Midbrain (tissue), 1 donor: Measurements from ENCODE around the gene CRMP1.
"Not testable (repeated sequence)": the region's sequence is repeated elsewhere in the genome, so short reads cannot be mapped to it uniquely, and the experiment has no call there.

ENCODE experiments used
- DNase-seq: peaks from one replicate; lab custom pipeline; 2025; lab: John Stamatoyannopoulos, UW

Gene CRMP1

GRCh38 chr4:5856362-5856761 is 36.5 kb downstream of the CRMP1 start:
- not testable (repeated sequence) for DNase-seq

DNA sequence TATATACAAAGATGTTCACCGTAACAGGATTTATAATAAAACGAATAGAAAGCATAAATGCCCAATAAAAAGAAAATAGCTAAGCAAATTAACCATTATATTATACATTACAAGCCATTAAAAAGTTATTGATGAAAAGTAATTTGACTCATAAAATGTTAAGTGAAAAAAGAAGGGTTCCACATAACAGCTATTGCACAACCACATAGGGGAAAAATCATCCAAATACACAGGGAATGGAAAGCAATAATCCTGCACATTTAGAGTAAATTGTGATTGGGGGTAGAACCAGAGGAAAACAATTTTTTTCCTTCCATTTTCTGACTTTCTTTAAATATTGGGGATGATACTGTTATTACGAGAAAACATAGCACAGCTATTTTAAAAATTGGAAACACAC is 38.0 kb downstream of the CRMP1 start:
- DNase-seq: no peak

- no peak for DNase-seq
Measured at GRCh38 chr4:5852523-5853202, 40.2 kb downstream of the CRMP1 start.

- DNase-seq: no peak
Measured at GRCh38 chr4:5851637-5852301, 41.1 kb downstream of the CRMP1 start.

GRCh38 chr4:5845035-5845905 is 47.6 kb downstream of the CRMP1 start:
- DNase-seq: no peak

DNA sequence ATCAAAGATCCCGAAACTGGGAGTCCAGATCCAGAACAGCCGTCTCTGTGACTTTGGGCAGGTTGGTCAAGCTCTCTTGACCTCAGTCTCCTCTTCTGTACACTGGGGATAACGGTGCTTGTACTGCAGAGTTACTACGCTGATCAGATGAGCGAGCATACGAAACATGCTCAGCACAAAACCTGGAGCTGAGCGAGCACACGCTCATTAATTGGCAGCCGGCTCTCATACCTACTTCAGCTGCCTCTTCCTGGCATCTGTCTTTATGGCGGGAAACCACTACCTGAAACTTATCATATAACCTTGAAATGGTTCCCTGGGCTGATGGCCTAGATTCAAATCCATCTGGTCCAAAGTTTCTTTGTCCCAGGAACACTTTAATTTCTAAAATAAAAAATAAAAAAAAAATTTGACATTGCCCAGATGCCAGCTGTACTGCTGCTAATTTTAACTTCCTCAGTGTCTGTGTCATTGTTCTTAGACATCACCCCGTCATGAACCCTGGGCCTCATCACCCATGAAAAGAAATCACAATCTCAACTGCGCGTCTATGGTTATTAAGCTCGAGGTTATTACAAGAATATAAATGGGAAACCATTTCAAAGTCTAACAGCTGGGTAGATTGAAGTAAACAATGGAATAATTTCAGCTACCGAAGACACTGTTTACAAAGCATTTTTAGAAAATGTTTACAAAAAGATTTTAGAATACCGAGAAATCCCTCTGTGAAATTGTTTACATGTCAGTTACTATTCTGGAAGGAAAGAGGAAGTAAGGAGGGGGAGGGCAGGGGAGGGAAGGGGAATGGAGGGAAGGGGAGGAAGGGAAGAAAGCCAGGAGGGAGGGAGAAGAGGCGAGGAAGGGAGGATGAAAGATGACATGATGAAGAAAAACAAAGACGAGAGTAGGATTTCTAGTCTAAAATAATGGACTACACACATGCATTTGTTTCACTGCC is 49.0 kb downstream of the CRMP1 start:
- no peak for DNase-seq

- DNase-seq: no peak
Measured at GRCh38 chr4:5842456-5842855, 50.4 kb downstream of the CRMP1 start.

DNA sequence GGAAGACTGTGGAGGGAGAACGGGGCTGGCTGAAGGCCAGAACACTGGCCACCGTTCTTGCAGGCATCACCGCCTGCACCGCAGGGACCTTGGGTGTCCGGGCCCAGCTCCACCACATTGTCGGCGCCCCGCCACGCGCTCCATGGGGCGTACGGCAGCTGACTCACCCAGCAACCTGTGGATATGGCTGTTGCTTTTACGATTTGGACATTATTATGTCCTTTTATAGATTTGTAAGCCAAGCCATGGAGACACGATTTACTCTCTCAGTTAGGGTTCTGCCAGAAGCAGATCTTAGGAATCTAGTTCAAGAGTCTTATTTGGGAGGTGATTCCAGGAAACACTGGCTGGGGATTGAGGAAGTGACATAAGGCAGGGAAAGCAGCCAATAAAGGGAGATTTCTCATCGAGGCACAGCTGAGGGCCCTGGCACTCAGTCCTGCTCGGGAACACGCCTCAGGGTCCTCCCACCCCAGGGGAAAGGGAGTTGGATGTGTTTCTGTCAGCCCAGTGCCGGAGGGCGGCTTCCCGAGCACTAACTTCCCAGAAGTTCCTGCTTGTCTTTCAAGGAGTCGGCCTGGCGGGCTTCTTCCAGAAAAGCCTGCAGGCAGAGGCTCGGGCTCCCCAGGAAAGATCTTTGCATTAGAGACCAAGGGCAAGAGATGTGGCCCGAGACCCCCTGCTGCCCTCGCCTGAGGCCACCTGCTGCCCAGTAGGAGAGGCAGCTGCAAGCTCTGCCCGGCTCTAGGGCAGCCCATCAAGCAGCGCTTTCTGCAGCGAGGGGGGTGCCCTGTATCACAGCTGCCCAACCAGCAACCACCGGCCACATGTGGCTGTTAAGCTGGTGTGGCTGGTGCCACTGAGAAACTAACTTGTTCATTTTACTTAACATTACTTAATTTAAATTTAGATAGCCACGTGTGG is 52.9 kb downstream of the CRMP1 start:
- DNase-seq: no peak

- DNase-seq: no peak
Measured at GRCh38 chr4:5839332-5839731, 53.6 kb downstream of the CRMP1 start.

GRCh38 chr4:5837483-5837882 is 55.4 kb downstream of the CRMP1 start:
- not testable (repeated sequence) for DNase-seq

- no peak for DNase-seq
Measured at GRCh38 chr4:5836943-5837342, 55.9 kb downstream of the CRMP1 start.

DNA sequence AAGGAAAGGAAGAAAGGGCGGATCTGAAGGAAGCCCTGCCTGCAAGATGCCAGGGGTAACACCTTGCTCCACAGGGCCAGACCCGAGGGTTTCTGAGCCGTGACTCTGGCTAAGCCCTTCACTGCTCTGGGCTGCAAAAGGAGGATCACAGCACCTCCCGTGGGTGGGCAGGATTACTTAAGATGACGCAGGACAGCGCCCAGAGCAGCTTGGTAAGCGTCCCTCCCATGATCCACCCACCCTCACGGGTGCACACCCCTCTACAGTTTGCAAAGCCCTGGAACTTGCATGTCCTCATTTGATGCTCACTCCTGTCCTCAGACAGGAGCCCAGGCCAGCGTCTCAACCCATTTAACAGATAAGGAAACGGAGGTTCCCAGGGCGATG is 64.9 kb downstream of the CRMP1 start:
- DNase-seq: no peak

GRCh38 chr4:5827108-5828004 is 65.5 kb downstream of the CRMP1 start:
- DNase-seq: no peak

DNA sequence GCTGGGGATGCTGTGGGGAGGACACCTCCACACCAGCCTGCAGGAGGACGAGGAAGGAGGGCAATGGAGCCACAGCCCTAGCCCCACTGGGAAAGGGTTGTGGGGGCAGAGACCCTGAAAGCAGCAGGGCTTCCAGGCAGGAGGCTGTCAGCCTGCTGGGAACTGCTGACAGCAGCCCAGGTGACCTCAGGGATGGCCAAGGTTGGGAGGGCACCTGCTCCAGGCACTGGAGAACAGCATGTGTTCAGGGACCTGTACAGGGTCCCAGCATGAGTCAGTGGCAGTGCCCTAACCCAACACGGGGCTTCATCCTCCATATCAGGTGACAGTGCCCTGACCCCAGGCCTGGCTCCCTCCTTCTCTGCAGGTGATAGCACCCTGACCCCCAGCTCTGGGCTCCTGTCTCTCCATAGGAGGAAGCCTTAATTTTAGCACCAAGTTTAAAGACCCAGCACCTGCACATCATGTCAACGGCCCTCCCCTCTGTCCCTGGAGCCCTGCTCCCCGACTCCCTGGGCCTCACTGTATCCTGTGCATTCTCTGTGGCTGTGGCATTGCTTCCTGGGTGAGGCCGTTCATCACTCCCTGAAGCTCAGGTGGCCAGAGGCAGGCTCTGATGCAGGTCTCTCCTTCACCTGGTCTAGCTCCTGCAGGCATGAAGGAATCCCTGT is 66.3 kb downstream of the CRMP1 start:
- no peak for DNase-seq

DNA sequence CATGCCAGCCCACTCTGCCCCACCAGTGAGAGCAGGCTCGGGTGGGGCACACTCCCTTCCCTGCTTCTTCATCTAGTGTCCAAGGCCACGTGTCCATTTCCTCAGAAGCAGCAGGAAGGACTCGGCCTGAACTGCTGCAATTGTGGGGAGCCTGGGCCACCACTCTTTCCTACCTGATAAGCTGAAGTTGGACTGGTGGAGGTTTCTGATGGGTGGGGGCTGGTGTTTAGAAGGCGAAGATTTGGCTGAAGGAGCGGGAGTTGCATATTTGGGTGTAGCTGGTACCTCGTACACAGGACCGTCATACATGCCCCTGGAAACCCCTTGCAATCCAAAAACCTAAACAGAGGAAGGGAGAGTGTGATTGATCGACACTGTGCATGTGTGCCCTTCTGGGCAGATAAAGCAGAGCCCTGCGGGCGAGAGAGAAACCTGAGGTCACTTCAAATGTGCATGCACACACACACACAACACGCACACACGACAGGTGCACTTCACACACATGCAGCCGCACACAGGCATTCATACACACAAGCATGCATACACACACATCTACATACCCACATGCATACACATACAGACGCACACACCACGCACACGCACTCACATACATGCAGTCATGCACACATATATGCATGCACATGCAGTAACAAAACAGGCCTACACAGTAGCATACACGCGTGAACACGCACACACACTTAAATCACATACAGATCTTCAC is 67.4 kb downstream of the CRMP1 start:
- DNase-seq: no peak

DNA sequence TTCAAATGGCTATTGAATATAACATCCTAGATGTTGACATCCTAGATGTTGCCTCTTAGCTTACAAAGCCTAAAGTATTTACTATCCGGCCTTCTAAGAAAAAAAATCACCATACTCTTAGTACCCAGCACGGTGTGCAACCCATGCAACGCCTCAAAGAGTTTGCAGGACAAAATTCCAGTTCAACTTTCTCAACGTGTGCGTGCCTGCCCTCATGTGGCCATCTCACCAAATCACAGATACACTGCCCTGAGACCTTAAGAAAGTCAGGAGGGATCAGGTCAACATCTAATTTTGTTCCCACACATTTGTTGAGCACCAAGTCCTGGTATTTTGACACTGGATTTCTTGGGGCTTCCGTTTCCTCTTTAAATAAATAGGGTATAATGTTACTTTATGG is 68.3 kb downstream of the CRMP1 start:
- DNase-seq: no peak

- no peak for DNase-seq
Measured at GRCh38 chr4:5824227-5824626, 68.7 kb downstream of the CRMP1 start.

- no peak for DNase-seq
Measured at GRCh38 chr4:5823542-5824211, 69.2 kb downstream of the CRMP1 start.
